HepG2 (cell line): ENCODE results near the gene CPXM1. TPM values are rescaled to one million over a fixed set of nuclear protein-coding genes. Genes with fewer than 3 reads are reported as not detected.
A peak's percentile ranks its signal among the peaks of the same experiment; 100 is the strongest.

Source experiments
- ATM ChIP-seq: fragments of 450-650 bp; IDR thresholded peaks from 2 replicates; pipeline ENCODE4 v1.7.1; 2017; ENCODE audit warnings: mild to moderate bottlenecking, borderline replicate concordance
- CBX2 ChIP-seq, 2 experiments: fragments of 200-600 bp in 1 of 2; sonication (generic); formaldehyde crosslinking in 1 of 2; IDR thresholded peaks; 2 replicates each; pipeline versions ENCODE4 v1.7.0 to v1.8.1; 2018 to 2022; ENCODE audit warnings: low read depth in 2 of 2, low read length in 1 of 2, mild to moderate bottlenecking in 1 of 2, missing genetic modification reagents in 1 of 2
- HNRNPL ChIP-seq: fragments of 200-400 bp; formaldehyde crosslinking; IDR thresholded peaks from 2 replicates; pipeline ENCODE4 v1.6.1; 2017; ENCODE audit warnings: mild to moderate bottlenecking, low read depth, low read length
- JDP2 ChIP-seq: sonication (generic); formaldehyde crosslinking; IDR thresholded peaks from 2 replicates; pipeline ENCODE4 v1.8.1; 2022; ENCODE audit warnings: missing genetic modification reagents, borderline replicate concordance
- POLR2AphosphoS2 ChIP-seq: IDR thresholded peaks from 2 replicates; pipeline ENCODE4 v1.6.1; 2011; ENCODE audit warnings: low read depth, low read length, improper control_type of control experiment
- PTBP1 ChIP-seq: fragments of 200-400 bp; formaldehyde crosslinking; IDR thresholded peaks from 2 replicates; pipeline ENCODE4 v1.6.1; 2018; ENCODE audit warnings: low read length, low read depth; ENCODE audit not compliant: poor library complexity, severe bottlenecking
- XRCC5 ChIP-seq: fragments of 200-400 bp; formaldehyde crosslinking; optimal IDR thresholded peaks from 2 replicates; pipeline ENCODE3; 2017; ENCODE audit warnings: mild to moderate bottlenecking, low read length
- ZBTB7A ChIP-seq: sonication (generic); formaldehyde crosslinking; IDR thresholded peaks from 2 replicates; pipeline ENCODE4 v1.8.0; 2022; ENCODE audit warnings: mild to moderate bottlenecking, missing genetic modification reagents
- ZNF44 ChIP-seq: sonication (generic); formaldehyde crosslinking; IDR thresholded peaks from 2 replicates; pipeline ENCODE4 v1.5.1; 2020; ENCODE audit warnings: mild to moderate bottlenecking, missing genetic modification reagents
- polyA plus RNA-seq, 8 experiments: library from polyadenylated mRNA; depleted of rRNA in 3 of 8; stranded (reverse) in 7 of 8; unstranded in 1 of 8; fragments of >200 nt; fragmentation: Illumina TruSeq in 4 of 8; extraction: Trizol in 4 of 8; gene quantifications; 2 replicates each; pipeline versions ENCODE4 v1.2.1 to v1.2.3, GENCODE V29; 2011 to 2016; ENCODE audit warnings: low read depth in 4 of 8, missing spikeins in 1 of 8, mixed read lengths in 1 of 8; ENCODE audit not compliant: insufficient read depth in 1 of 8
- total RNA-seq, 5 experiments: library from RNA; depleted of rRNA; stranded (reverse); fragments of >200 nt; fragmentation: Illumina TruSeq; extraction: Trizol; gene quantifications; 2 replicates each; pipeline ENCODE4 v1.2.3, GENCODE V29; 2016; ENCODE audit warnings: low read depth in 1 of 5
- TF ChIP-seq, protein P1 (sequence below): sonication (generic); formaldehyde crosslinking; IDR thresholded peaks from 2 replicates; pipeline ENCODE4 v1.5.1; 2020; ENCODE audit warnings: mild to moderate bottlenecking, missing genetic modification reagents, moderate library complexity
- TF ChIP-seq, protein P2 (sequence below): sonication (generic); formaldehyde crosslinking; IDR thresholded peaks from one replicate; pipeline ENCODE4 v1.5.1; 2020; ENCODE audit warnings: mild to moderate bottlenecking, missing genetic modification reagents; ENCODE audit errors: not compliant biosample characterization
- TF ChIP-seq, protein P3 (sequence below): sonication (generic); formaldehyde crosslinking; IDR thresholded peaks from 2 replicates; pipeline ENCODE4 v1.8.1; 2023; ENCODE audit warnings: missing genetic modification reagents, mild to moderate bottlenecking, borderline replicate concordance
- TF ChIP-seq, protein P4 (sequence below): sonication (generic); formaldehyde crosslinking; IDR thresholded peaks from 2 replicates; pipeline ENCODE4 v1.4.0; 2020; ENCODE audit warnings: missing genetic modification reagents

CPXM1 gene
- total and polyA plus RNA-seq, 2 of the 13 experiments (the other 11 are each of a cell fraction or from before 2014, with no cell fraction given): 0.07 TPM; not detected in 1

DNA sequence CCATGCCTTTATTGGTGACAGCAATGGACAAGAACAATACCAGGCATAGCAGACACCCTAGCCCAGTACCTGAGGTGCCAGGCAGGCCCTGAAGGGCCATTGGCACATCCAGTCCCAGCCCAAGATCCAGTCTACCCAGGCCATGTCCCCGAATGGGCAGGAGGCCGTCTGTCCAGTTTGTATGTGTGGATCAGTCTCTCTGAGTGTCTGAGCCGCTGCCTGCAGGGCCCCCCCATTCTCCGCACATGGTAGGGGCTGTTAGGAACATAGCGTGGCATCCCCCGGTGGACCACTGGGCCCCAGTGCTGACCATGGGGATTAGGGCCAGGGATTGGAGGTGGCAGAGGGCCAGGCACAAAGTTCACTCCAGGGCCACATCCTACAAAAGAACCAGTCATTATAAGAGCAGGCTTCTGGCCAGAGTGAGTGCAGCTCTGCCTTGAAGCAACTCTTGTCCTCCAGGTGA lies 34.9 kb upstream of the CPXM1 start (continued):
- TF ChIP-seq, protein P1, sequence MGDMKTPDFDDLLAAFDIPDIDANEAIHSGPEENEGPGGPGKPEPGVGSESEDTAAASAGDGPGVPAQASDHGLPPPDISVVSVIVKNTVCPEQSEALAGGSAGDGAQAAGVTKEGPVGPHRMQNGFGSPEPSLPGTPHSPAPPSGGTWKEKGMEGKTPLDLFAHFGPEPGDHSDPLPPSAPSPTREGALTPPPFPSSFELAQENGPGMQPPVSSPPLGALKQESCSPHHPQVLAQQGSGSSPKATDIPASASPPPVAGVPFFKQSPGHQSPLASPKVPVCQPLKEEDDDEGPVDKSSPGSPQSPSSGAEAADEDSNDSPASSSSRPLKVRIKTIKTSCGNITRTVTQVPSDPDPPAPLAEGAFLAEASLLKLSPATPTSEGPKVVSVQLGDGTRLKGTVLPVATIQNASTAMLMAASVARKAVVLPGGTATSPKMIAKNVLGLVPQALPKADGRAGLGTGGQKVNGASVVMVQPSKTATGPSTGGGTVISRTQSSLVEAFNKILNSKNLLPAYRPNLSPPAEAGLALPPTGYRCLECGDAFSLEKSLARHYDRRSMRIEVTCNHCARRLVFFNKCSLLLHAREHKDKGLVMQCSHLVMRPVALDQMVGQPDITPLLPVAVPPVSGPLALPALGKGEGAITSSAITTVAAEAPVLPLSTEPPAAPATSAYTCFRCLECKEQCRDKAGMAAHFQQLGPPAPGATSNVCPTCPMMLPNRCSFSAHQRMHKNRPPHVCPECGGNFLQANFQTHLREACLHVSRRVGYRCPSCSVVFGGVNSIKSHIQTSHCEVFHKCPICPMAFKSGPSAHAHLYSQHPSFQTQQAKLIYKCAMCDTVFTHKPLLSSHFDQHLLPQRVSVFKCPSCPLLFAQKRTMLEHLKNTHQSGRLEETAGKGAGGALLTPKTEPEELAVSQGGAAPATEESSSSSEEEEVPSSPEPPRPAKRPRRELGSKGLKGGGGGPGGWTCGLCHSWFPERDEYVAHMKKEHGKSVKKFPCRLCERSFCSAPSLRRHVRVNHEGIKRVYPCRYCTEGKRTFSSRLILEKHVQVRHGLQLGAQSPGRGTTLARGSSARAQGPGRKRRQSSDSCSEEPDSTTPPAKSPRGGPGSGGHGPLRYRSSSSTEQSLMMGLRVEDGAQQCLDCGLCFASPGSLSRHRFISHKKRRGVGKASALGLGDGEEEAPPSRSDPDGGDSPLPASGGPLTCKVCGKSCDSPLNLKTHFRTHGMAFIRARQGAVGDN (CRISPR knock-in tag): peak; percentile 54
- TF ChIP-seq ZBTB7A (0 out of 2 replicates have a peak, but pooled peaks have one; percentile 29), ATM (no peak), ZNF44 (no peak), JDP2 (CRISPR knock-in tag) (no peak), HNRNPL (0 out of 2 replicates have a peak, but pooled peaks have one; percentile 76), CBX2 (IDR thresholded peaks at IDR 0.05; ENCODE audit: low read depth, low read length) (no peak), CBX2 (CRISPR knock-in tag; IDR thresholded peaks at IDR 0.05; ENCODE audit: low read depth) (no peak), POLR2AphosphoS2 (no peak), PTBP1 (no peak), XRCC5 (peak; percentile 48)
- TF ChIP-seq, protein P2, sequence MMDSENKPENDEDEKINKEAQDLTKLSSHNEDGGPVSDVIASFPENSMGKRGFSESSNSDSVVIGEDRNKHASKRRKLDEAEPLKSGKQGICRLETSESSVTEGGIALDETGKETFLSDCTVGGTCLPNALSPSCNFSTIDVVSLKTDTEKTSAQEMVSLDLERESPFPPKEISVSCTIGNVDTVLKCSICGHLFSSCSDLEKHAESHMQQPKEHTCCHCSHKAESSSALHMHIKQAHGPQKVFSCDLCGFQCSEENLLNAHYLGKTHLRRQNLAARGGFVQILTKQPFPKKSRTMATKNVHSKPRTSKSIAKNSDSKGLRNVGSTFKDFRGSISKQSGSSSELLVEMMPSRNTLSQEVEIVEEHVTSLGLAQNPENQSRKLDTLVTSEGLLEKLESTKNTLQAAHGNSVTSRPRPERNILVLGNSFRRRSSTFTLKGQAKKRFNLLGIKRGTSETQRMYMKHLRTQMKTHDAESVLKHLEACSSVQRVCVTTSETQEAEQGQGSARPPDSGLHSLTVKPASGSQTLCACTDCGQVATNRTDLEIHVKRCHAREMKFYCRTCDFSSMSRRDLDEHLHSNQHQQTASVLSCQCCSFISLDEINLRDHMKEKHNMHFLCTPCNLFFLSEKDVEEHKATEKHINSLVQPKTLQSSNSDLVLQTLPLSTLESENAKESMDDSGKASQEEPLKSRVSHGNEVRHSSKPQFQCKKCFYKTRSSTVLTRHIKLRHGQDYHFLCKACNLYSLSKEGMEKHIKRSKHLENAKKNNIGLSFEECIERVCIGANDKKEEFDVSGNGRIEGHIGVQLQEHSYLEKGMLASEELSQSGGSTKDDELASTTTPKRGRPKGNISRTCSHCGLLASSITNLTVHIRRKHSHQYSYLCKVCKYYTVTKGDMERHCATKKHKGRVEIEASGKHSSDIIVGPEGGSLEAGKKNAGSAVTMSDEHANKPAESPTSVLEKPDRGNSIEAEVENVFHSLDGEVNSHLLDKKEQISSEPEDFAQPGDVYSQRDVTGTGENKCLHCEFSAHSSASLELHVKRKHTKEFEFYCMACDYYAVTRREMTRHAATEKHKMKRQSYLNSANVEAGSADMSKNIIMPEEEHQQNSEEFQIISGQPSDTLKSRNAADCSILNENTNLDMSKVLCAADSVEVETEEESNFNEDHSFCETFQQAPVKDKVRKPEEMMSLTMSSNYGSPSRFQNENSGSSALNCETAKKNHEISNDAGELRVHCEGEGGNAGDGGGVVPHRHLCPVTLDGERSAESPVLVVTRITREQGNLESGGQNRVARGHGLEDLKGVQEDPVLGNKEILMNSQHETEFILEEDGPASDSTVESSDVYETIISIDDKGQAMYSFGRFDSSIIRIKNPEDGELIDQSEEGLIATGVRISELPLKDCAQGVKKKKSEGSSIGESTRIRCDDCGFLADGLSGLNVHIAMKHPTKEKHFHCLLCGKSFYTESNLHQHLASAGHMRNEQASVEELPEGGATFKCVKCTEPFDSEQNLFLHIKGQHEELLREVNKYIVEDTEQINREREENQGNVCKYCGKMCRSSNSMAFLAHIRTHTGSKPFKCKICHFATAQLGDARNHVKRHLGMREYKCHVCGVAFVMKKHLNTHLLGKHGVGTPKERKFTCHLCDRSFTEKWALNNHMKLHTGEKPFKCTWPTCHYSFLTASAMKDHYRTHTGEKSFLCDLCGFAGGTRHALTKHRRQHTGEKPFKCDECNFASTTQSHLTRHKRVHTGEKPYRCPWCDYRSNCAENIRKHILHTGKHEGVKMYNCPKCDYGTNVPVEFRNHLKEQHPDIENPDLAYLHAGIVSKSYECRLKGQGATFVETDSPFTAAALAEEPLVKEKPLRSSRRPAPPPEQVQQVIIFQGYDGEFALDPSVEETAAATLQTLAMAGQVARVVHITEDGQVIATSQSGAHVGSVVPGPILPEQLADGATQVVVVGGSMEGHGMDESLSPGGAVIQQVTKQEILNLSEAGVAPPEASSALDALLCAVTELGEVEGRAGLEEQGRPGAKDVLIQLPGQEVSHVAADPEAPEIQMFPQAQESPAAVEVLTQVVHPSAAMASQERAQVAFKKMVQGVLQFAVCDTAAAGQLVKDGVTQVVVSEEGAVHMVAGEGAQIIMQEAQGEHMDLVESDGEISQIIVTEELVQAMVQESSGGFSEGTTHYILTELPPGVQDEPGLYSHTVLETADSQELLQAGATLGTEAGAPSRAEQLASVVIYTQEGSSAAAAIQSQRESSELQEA (CRISPR knock-in tag): no peak
- TF ChIP-seq, protein P3, sequence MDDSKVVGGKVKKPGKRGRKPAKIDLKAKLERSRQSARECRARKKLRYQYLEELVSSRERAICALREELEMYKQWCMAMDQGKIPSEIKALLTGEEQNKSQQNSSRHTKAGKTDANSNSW (CRISPR knock-in tag): no peak
- TF ChIP-seq, protein P4, sequence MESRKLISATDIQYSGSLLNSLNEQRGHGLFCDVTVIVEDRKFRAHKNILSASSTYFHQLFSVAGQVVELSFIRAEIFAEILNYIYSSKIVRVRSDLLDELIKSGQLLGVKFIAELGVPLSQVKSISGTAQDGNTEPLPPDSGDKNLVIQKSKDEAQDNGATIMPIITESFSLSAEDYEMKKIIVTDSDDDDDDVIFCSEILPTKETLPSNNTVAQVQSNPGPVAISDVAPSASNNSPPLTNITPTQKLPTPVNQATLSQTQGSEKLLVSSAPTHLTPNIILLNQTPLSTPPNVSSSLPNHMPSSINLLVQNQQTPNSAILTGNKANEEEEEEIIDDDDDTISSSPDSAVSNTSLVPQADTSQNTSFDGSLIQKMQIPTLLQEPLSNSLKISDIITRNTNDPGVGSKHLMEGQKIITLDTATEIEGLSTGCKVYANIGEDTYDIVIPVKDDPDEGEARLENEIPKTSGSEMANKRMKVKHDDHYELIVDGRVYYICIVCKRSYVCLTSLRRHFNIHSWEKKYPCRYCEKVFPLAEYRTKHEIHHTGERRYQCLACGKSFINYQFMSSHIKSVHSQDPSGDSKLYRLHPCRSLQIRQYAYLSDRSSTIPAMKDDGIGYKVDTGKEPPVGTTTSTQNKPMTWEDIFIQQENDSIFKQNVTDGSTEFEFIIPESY (CRISPR knock-in tag): peak; percentile 72; the same call in 1 of the 2 replicates
